Naive B cell (primary cell): ENCODE results near the gene MAT2A. TPM values are rescaled to one million over a fixed set of nuclear protein-coding genes. Genes with fewer than 3 reads are reported as not detected.
A peak's percentile ranks its signal among the peaks of the same experiment; 100 is the strongest.

Experiments used
- ATAC-seq, 2 donors: fragments of 150-1000 bp; cut with Tn5 transposase; 2 replicates each; pipeline ENCODE4 v1.10.0; 2021; ENCODE audit warnings: low read depth in 2 of 2, mild to moderate bottlenecking in 2 of 2, moderate library complexity in 2 of 2
- DNase-seq: peaks from one replicate; pipeline ENCODE4 v3.0.0; 2022
- H3K27ac Mint-ChIP-seq, 6 donors: one replicate each; pipeline ENCODE4 v1.8.0; 2020 to 2022; ENCODE audit warnings: mild to moderate bottlenecking in 6 of 6, mixed read lengths in 6 of 6, moderate library complexity in 5 of 6, inconsistent platforms in 2 of 6
- H3K27me3 Mint-ChIP-seq, 3 donors: one replicate each; pipeline ENCODE4 v1.8.0; 2021 to 2022; ENCODE audit warnings: mixed read lengths in 3 of 3, mild to moderate bottlenecking in 1 of 3
- H3K36me3 Mint-ChIP-seq, 2 donors: one replicate each; pipeline ENCODE4 v1.8.0; 2020 to 2022; ENCODE audit warnings: mixed read lengths in 2 of 2, inconsistent platforms in 1 of 2, mild to moderate bottlenecking in 1 of 2
- H3K4me1 Mint-ChIP-seq, 3 donors: one replicate each; pipeline ENCODE4 v1.8.0; 2020 to 2022; ENCODE audit warnings: mixed read lengths in 3 of 3, inconsistent platforms in 1 of 3, mild to moderate bottlenecking in 1 of 3, moderate library complexity in 1 of 3
- H3K4me3 Mint-ChIP-seq, 8 donors: one replicate each; pipeline ENCODE4 v1.8.0; 2020 to 2022; ENCODE audit warnings: mild to moderate bottlenecking in 8 of 8, mixed read lengths in 8 of 8, moderate library complexity in 8 of 8, inconsistent platforms in 2 of 8
- H3K9me3 Mint-ChIP-seq, 7 donors: one replicate each; pipeline ENCODE4 v1.8.0; 2020 to 2022; ENCODE audit warnings: mixed read lengths in 7 of 7, mild to moderate bottlenecking in 5 of 7, inconsistent platforms in 2 of 7, moderate library complexity in 1 of 7
- polyA plus RNA-seq, 6 donors: library from polyadenylated mRNA; unstranded; fragments of 300-500 nt; fragmentation: Illumina TruSeq; gene quantifications; one replicate each; pipeline ENCODE4 v1.2.3, GENCODE V29; 2021; ENCODE audit warnings: low read depth in 6 of 6

MAT2A gene
- polyA plus RNA-seq, 6 donors from 2014 or later, result 78.7 to 99.4 (median 93.4) TPM

DNA sequence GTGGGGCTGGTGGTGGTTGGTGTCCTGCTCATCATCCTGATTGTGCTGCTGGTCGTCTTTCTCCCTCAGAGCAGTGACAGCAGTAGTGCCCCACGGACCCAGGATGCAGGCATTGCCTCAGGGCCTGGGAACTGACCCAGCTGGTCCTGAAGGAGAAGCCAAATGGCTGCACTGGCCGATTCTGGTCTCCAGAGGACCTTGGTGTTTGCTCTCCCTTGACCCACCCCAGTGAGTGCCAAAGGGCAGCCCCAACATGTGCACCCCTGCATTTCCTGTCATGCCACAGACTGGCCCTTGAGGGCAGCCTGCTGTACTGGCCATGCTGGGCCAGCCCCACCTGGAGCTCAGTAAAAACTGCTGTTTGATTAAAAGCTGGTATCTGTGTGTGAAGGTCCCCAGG is 54.1 kb downstream of the MAT2A start:
- Mint-ChIP-seq H3K9me3 (no peaks in the 10 kb centered on the region), H3K4me1 (peaks cover 41 to 51% (median 45%) of the 10 kb centered on the region in 3 donors), H3K36me3 (no peaks in the 10 kb centered on the region), H3K4me3 (peak overlapping the region in 3 of 8 donors; percentile 65 to 99 (median 95)), H3K27ac (no peak overlapping the region), H3K27me3 (no peaks in the 10 kb centered on the region)
- DNase-seq (no peak), ATAC-seq (no peak)

Other genes starting within 250 kb of the MAT2A start
- 10 to 100 TPM; 45.5 to 94.8 (median 77.3) TPM for gene TGOLN2, start 211.2 kb upstream of the MAT2A start, polyA plus RNA-seq
- gene RETSAT, start 184.6 kb upstream of the MAT2A start, polyA plus RNA-seq, result 1 to 10 TPM; 4.4 to 8.7 (median 6.8) TPM
- gene ELMOD3, start 184.4 kb upstream of the MAT2A start, polyA plus RNA-seq, result 10 to 100 TPM in 5 of 6 donors, 1 to 10 TPM in 1; 9.8 to 23.1 (median 13.8) TPM
- 100 to 1,000 TPM; 114 to 414 (median 282) TPM for gene CAPG, start 128.8 kb upstream of the MAT2A start, polyA plus RNA-seq
- not detected for gene SH2D6, start 120.5 kb upstream of the MAT2A start, polyA plus RNA-seq
- gene GGCX, start 22.3 kb downstream of the MAT2A start, polyA plus RNA-seq, result 10 to 100 TPM; 12.1 to 22.2 (median 16.2) TPM
- 100 to 1,000 TPM; 262 to 339 (median 305) TPM for gene VAMP8, start 38.4 kb downstream of the MAT2A start, polyA plus RNA-seq
- 10 to 100 TPM; 33.3 to 68.5 (median 49.9) TPM for gene VAMP5, start 45.3 kb downstream of the MAT2A start, polyA plus RNA-seq
- 100 to 1,000 TPM; 152 to 207 (median 187) TPM for gene RNF181, start 56.6 kb downstream of the MAT2A start, polyA plus RNA-seq
- gene TMEM150A, start 63.5 kb downstream of the MAT2A start, polyA plus RNA-seq, result 10 to 100 TPM; 11.8 to 25.0 (median 14.5) TPM
- gene C2orf68, start 72.9 kb downstream of the MAT2A start, polyA plus RNA-seq, result 10 to 100 TPM; 13.8 to 21.7 (median 21.4) TPM
- gene USP39, start 77.0 kb downstream of the MAT2A start, polyA plus RNA-seq, result 10 to 100 TPM; 40.4 to 74.6 (median 58.7) TPM
- gene SFTPB, start 129.0 kb downstream of the MAT2A start, polyA plus RNA-seq, result not detected
- gene GNLY, start 155.2 kb downstream of the MAT2A start, polyA plus RNA-seq, result 10 to 100 TPM in 4 of 6 donors, 1 to 10 TPM in 2; 6.3 to 20.4 (median 11.2) TPM
- gene ATOH8, start 214.8 kb downstream of the MAT2A start, polyA plus RNA-seq, result not detected